ENCODE data around the gene CHAT. TPM values are rescaled to one million over a fixed set of nuclear protein-coding genes. Genes with fewer than 3 reads are reported as not detected.

CHAT gene
- total RNA-seq, 2 donors from 2014 or later: not detected

DNA sequence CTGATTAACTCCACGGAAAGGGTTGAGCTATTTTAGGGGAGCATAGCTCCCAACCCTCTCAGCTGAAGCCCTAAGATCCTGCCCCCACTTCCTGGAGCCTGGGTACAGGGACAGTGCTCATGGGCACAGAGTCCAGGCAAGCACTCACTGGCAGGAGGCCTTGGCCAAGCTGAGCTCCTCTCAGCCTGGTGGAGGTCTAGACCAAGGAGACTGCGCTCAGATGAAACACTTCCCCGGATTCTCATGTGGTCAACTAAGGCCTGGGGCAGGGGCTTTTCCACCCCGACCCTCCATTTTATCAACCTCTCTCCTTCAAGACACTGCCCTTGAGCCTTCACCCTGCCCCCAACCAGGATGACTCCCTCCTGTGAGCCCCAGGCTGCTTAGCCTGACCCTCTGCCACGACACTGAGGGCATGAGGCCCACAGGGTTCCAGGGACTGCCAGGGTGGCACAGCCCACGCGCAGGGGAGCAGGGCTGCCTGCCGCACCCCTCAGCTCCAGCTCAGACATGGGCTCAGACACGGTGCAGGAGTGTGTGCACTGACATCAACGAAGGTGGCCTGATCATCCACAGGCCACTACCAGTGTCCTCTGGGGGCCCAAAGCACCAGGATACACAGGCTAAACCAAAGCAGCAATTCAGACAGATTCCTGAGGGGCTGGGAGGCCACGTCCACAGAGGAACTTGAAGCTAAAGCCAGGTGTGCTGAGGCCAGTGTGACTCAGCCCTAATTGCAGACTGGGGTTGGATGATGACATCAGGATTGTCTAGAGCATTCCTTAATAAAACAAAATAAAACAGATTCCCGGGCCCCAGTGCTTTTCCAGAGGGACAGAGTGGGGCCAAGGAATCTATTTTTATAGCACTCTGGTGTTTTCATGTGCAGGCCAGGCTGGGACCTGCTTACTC, 18.8 kb downstream of the CHAT start:
- no peaks in the 10 kb centered on the region for H3K9me3 Mint-ChIP-seq
- ATAC-seq: no peak
- peak in 1 of 2 donors; percentile 20 for DNase-seq (ENCODE audit: low spot score in 2 of 2)
- H3K27ac Mint-ChIP-seq: no peak overlapping the region
- no peaks in the 10 kb centered on the region for H3K36me3 Mint-ChIP-seq

DNA sequence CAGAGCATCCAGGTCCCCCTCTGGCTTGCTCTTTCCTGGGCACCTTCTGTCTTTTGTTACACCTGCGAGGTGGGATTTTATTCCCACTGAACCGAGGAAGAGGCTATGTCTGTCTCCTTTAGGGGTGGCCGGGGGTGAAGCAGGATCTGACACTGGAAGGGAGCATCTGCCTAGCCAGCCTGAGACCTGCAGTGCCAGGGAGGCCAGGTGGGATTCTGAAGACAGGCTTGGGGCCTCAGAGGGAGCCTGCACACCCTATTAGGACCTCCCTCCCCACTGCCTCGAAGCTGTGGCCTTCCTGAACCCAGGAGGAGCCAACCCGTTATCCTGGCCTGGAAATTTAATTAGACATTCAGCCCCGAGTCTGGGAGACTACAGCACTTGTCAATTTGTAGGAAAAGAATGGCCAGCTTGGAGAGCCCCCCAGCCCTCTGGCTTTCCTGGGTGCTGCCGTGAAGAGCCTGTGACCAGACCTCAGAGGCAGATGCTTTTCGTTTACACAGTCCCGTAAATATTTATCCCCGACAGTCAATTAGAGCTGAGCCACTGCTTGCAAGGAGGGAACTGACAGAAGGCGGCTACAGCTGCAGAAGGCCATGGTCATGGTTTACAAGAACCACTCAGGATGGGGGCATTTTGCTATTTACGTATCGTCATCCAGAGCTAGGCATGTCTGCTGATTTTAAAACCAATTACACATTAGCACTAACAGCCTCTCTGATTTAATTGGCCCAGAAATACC, 19.7 kb downstream of the CHAT start:
- no peak for ATAC-seq
- Mint-ChIP-seq H3K36me3 (no peaks in the 10 kb centered on the region), H3K9me3 (no peaks in the 10 kb centered on the region), H3K27ac (no peak overlapping the region)
- DNase-seq (ENCODE audit: low spot score in 2 of 2): peak in 1 of 2 donors; percentile 11

DNA sequence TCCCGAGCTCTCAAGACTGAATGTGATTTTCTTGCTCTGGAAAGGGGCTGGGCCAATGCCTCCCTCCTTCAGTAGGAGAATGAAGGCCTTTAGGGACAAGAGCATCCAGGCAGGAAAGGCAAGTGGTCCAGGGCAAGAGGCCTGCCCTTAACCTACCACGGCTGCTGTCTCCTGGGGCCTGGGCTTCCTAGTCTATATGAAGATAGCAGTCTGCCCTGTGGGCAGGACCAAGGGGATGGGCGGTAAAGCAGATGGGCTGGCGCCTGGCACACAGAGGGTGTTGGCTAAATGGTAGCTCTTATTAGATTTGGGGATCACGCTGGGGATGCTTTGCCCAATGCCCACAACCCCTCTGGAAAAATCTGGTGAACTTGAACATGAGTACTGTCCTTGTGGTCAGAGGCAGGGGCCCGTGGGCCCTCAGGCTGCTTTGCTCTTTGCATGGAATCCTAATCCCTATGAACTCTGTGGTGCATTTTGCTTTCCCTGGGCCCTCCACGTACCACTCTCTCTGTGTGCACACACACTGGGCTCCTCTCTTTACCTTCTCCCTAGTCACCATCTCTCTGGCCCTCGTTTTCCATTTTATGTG, 20.3 kb downstream of the CHAT start:
- Mint-ChIP-seq H3K9me3 (no peaks in the 10 kb centered on the region), H3K27ac (no peak overlapping the region), H3K36me3 (no peaks in the 10 kb centered on the region)
- DNase-seq (ENCODE audit: low spot score in 2 of 2): peak in 1 of 2 donors; percentile 20
- ATAC-seq: no peak

DNA sequence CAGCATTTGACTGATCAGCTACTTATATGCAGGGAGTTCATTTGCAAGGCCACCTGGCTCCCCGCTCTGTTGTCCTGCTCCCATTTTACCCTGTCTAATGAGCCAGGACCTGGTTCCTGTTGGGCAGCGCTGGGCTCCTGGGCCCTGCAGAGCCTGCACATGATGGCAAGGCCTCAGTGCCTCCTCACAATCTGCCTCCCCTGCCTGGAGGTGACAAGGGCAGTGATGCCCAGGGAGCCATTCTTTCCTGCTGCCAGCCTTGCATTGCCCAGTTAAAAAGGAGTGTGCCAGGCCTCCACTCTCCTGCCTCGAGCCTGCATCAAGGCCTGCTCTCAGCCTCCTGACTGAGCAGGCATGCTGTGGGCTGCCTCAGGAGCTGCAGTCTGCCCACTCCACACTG, 28.5 kb downstream of the CHAT start:
- H3K27ac Mint-ChIP-seq: no peak overlapping the region
- peak in 1 of 2 donors; percentile 41 for DNase-seq (ENCODE audit: low spot score in 2 of 2)
- no peaks in the 10 kb centered on the region for H3K36me3 Mint-ChIP-seq
- ATAC-seq: no peak
- H3K9me3 Mint-ChIP-seq: no peaks in the 10 kb centered on the region

DNA sequence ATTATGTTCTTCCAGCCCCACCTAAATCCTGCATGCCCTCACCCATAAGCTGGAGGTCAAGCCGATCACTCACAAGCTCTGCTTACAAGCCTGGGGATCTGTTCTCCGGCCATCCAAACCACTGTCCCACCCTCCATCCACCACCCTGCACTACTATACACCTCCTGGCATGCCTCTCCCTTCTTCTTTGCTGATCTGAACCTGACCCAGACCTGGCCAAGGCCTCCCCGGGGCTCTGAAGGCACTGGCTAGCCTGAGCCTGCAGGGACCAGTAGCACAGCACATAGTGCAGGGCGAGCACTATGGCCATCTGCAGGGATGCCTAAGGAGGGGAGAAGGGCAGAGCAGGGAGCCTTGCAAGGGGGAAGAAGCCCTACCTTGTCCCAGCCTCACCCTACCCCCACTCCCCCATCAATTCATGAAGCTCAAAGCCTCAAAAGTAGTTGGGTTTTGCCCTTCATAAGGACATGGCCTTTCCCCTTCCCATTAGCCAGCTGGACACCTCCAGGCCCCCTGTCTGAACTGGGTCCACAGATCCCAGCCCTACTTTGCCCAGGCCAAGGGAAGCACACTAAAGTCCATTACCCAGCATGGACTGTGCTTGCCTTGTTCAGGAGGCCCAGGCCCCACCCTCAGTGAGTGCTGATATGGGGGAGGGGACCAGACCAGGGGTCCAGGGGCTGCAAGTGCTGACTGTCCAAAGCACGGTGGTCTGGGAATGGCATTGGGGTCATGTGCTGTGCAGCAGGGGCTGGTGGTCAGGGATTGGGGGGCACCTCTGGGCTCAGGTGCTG, 29.6 kb downstream of the CHAT start:
- H3K9me3 Mint-ChIP-seq: no peaks in the 10 kb centered on the region

DNA sequence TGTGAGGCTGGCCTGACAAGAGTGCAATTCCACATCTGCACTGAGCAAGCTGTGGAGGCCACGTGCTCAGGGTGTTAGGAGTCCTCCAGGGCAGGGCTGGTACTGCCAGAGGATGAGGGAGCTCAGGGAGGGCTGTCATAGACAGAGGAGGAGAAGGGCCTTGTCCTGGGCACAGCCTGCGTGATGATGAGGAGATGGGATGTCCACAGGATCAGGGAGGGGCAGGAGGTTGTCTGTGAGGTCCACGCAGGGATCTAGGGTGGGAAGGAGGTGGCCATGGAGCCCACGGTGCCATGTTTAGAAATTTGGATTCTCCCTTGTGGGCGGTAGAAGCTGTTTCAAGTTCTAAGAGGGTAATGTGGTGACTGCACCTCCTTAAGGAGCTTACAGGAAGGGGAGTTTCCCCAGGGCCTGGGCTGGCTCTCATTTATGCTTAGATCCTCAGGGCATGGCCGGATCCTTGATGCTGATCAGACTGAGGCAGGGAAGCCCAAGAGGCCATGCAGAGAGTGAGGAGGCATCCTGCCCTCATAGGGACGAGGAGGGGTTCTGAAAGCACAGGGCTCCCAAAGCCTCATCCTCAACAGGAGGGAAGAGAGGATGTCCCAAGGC, 30.3 kb downstream of the CHAT start:
- Mint-ChIP-seq H3K36me3 (no peaks in the 10 kb centered on the region), H3K27ac (no peak overlapping the region), H3K9me3 (no peaks in the 10 kb centered on the region)
- peak in 1 of 2 donors; percentile 14 for DNase-seq (ENCODE audit: low spot score in 2 of 2)
- no peak for ATAC-seq

More for the DNA sequence above, 29.6 kb downstream of the CHAT start:
- ATAC-seq: no peak
- no peak overlapping the region for H3K27ac Mint-ChIP-seq
- no peaks in the 10 kb centered on the region for H3K36me3 Mint-ChIP-seq
- peak in 1 of 2 donors; percentile 47 for DNase-seq (ENCODE audit: low spot score in 2 of 2)

DNA sequence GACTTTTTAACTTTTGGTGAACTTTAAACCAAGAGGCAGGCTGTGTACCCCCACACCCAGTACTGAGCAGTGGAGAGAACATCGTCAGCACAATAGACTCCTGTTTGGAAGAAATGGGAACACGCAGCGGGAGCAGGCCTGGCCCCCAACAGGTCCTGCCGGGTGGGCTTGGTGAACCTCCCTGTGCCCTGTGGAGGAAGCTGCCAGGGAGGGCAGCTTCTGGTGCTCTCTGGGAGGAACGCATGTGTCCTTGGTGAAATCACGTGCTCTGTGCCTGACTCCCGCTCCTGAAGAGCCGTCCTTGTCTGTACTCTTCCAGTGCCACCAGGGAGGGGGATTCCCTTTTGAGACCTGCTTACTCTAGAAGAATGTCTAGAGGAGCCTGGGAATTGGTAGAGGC, 31.6 kb downstream of the CHAT start:
- ATAC-seq (no peak), DNase-seq (ENCODE audit: low spot score in 2 of 2) (peak in 1 of 2 donors; percentile 13)
- Mint-ChIP-seq H3K9me3 (no peaks in the 10 kb centered on the region), H3K27ac (no peak overlapping the region), H3K36me3 (no peaks in the 10 kb centered on the region)

DNA sequence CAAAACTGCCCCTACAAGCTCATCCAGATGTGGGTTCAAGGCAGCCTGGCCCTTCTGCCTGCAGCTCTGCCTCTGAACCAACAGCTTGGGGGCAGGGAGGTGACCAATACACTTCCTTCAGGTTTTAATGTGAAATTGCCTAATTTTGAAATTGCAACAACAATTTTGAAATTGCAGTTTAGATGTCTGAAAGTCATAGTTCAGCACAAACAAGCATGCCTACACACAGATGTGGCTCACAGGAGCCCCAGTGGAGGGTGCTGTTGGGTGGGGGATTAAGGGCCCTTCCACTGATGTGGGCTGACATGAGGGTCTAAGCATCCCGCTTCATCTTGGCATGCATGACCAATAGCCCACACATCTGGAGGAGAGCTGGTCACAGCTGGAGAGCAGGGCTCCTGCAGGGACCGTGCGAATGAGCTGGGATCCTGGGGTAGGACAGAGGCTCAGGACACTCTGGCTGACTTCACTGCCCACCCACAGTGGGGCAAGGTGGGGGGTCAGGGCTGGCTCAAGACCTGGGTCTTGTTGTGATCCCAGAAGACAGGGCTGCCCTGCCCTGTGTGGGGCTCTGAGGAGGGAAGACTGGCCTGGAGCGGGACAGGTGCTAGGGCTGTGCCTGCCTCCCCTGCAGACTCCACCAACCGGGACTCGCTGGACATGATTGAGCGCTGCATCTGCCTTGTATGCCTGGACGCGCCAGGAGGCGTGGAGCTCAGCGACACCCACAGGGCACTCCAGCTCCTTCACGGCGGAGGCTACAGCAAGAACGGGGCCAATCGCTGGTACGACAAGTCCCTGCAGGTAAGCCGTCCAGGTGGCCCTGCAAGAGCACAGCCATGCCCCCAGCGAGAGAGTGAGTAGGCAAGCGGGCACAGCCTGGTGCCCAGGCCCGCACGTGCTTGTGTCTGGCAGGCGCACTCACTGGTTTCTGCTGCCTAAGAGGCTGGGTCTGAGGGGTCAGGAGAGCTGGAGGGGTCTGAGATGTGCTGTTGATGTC, 32.3 kb downstream of the CHAT start:
- DNase-seq (ENCODE audit: low spot score in 2 of 2) (peak in 1 of 2 donors; percentile 43), ATAC-seq (no peak)
- Mint-ChIP-seq H3K36me3 (no peaks in the 10 kb centered on the region), H3K27ac (no peak overlapping the region), H3K9me3 (no peaks in the 10 kb centered on the region)

DNA sequence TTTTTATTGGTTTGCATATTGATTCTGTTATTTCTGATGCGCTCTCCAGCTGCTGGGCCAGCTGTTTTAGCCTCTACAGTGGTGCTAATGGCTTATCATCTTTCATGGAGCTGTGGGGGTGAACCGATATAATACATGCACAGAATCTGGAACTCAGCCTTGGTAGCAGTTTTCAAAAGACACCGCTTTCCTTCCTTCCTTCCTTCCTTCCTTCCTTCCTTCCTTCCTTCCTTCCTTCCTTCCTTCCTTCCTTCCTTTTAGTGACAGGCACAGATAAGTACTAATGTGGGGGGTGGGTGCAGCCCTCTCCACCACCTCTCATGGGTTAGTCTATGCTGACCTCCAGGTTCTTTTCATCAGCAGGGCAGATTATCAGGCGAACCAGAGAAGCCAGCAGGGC, 33.7 kb downstream of the CHAT start:
- DNase-seq (ENCODE audit: low spot score in 2 of 2): peak in 1 of 2 donors; percentile 18
- ATAC-seq: no peak
- H3K9me3 Mint-ChIP-seq: no peaks in the 10 kb centered on the region

DNA sequence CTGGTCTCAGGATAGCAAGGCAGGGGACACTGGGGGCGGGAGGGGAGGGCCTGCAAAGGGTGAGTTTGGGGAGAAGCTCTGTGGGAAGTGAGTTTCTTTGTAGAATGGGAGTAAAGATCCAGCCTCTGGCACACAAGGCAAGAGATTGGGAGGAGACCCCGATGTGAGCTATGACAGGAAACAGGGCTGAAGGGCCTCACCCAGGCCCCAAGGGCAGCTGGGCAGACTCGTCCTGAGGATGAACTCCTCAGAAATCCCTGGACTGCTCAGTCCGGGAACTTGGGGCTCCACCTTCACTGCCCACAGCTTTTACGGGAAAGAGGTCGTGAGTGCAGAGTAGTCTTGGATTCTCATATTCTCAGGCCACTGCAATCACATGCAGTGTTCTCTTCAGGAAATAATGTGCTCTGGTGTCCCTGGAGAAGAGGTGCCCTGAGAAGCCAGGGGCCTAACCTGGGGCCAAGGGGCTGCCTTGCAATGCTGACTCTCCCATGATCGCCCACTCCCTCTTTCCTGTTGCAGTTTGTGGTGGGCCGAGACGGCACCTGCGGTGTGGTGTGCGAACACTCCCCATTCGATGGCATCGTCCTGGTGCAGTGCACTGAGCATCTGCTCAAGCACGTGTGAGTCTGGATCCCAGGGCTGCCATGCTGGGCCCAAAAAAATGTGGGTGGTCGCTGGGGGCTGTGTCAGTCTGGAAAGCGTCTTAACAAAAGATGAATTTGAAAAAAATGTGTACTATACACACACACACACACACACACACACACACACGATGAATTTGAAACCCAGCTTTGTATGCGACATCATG, 34.4 kb downstream of the CHAT start:
- no peak overlapping the region for H3K27ac Mint-ChIP-seq
- ATAC-seq (no peak), DNase-seq (ENCODE audit: low spot score in 2 of 2) (peak in 1 of 2 donors; percentile 39)
- H3K9me3 Mint-ChIP-seq: no peaks in the 10 kb centered on the region
- H3K36me3 Mint-ChIP-seq: no peaks in the 10 kb centered on the region

More for the DNA sequence above, 33.7 kb downstream of the CHAT start:
- H3K27ac Mint-ChIP-seq: no peak overlapping the region
- H3K36me3 Mint-ChIP-seq: no peaks in the 10 kb centered on the region

DNA sequence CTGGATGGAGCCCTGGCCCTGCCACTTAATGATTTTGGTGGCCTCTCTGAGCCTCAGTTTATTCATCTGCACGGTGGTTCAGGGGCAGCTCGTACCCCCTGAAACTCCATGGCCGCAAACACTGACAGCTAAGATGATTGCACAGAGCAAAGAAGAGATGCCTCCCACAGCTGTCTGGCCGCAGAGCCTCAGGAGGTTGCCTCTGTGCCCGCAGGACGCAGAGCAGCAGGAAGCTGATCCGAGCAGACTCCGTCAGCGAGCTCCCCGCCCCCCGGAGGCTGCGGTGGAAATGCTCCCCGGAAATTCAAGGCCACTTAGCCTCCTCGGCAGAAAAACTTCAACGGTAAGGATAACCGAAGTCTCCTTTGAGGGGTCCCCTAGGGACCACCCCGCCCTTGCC, 35.5 kb downstream of the CHAT start:
- Mint-ChIP-seq H3K36me3 (no peaks in the 10 kb centered on the region), H3K27ac (no peak overlapping the region), H3K9me3 (no peaks in the 10 kb centered on the region)
- peak; percentile 56 to 76 for ATAC-seq
- peak; percentile 25 to 55 for DNase-seq (ENCODE audit: low spot score in 2 of 2)

DNA sequence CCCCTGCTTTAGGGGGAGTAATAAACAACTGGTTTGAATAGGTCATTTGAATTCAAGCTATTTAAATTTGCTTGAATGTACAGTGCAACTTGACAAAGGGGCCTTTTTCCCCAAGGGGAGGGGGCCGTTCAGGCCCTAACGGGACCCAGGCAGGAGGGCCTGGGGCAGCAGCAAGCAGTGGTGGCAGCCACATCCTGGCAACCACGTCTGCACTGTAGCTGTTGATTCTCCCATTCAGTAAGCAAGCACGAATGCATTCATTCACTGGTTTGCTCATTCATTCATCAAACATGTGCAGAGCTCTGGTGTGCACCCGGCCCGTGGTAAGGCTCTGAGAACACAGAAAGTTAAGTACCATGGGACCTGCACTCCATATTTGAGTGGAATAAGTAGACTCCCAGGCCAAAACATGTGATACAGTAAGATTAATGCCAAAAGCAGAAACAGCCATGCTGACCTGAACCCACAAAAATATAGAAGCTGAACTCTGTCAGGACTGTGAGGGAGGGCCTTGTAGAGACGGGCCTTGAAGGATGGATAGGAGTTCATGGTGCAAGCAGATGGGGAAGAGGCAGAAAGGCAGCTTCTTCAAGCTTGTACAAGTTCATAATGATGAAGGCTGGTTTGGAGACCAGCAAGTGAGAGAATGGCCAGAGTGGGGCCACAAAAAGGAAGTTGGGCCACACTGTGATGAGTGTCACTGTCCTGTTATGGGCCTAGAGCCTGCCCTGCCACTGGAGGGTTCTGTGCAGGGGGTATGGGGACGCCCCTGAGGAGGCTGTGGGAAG, 36.3 kb downstream of the CHAT start:
- ATAC-seq (peak; percentile 20 to 35), DNase-seq (ENCODE audit: low spot score in 2 of 2) (peak in 1 of 2 donors; percentile 38)
- H3K36me3 Mint-ChIP-seq: no peaks in the 10 kb centered on the region

DNA sequence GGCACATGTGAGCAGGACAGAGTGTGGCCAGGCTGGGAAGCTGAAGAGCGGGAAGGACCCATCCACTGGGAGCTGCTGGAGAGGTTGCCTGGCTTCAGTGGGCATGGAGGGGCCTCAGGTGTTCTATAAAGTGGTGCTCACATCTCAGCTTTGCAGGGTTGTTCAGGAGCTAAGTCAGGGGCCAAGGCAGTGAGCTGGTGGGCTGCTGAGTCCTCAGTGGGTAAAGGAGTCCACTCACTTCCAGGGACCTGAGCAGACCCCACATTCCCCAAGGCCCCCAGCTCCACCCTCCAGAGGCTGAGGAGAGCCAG, 36.8 kb downstream of the CHAT start:
- ATAC-seq: no peak
- Mint-ChIP-seq H3K36me3 (no peaks in the 10 kb centered on the region), H3K27ac (no peak overlapping the region), H3K9me3 (no peaks in the 10 kb centered on the region)
- DNase-seq (ENCODE audit: low spot score in 2 of 2): peak in 1 of 2 donors; percentile 39

More for the DNA sequence above, 36.3 kb downstream of the CHAT start:
- Mint-ChIP-seq H3K27ac (peak overlapping the region in 1 of 2 donors; percentile 19), H3K9me3 (no peaks in the 10 kb centered on the region)
